GM18868 (cell line): ENCODE data around the gene DNAH6.
"Not testable (repeated sequence)": the region's sequence is repeated elsewhere in the genome, so short reads cannot be mapped to it uniquely, and the experiment has no call there.

Experiments
- ATAC-seq: cut with Tn5 transposase; IDR thresholded peaks from one replicate; pipeline ENCODE4 v1.9.1; 2021; ENCODE audit warnings: mild to moderate bottlenecking, moderate library complexity; ENCODE audit not compliant: unreplicated experiment

Gene DNAH6

GRCh38 chr2:84496386-84496785, 19.9 kb upstream of the DNAH6 start:
- ATAC-seq, result no peak

- ATAC-seq, result no peak
Observed at GRCh38 chr2:84497285-84497684, 19.0 kb upstream of the DNAH6 start.

- no peak for ATAC-seq
Observed at GRCh38 chr2:84498150-84498799, 18.0 kb upstream of the DNAH6 start.

GRCh38 chr2:84511024-84511423, 5.3 kb upstream of the DNAH6 start:
- not testable (repeated sequence) for ATAC-seq

GRCh38 chr2:84515788-84516187, 510 bp upstream of the DNAH6 start:
- no peak for ATAC-seq

- peak; percentile 49 for ATAC-seq
Observed at GRCh38 chr2:84519332-84519957, 3.1 kb downstream of the DNAH6 start.

GRCh38 chr2:84526562-84526961, 10.3 kb downstream of the DNAH6 start:
- ATAC-seq, result no peak

GRCh38 chr2:84527137-84528129, 11.1 kb downstream of the DNAH6 start:
- ATAC-seq, result no peak

GRCh38 chr2:84532291-84532690, 16.0 kb downstream of the DNAH6 start:
- no peak for ATAC-seq

GRCh38 chr2:84534225-84534624, 17.9 kb downstream of the DNAH6 start:
- no peak for ATAC-seq

GRCh38 chr2:84537251-84537650, 21.0 kb downstream of the DNAH6 start:
- ATAC-seq, result no peak

GRCh38 chr2:84539729-84540128, 23.4 kb downstream of the DNAH6 start:
- ATAC-seq, result no peak

- no peak for ATAC-seq
Observed at GRCh38 chr2:84545005-84545404, 28.7 kb downstream of the DNAH6 start.

- ATAC-seq, result no peak
Observed at GRCh38 chr2:84546551-84546950, 30.3 kb downstream of the DNAH6 start.

GRCh38 chr2:84548303-84548702, 32.0 kb downstream of the DNAH6 start:
- ATAC-seq, result no peak

GRCh38 chr2:84550916-84551315, 34.6 kb downstream of the DNAH6 start:
- no peak for ATAC-seq

GRCh38 chr2:84551526-84551925, 35.2 kb downstream of the DNAH6 start:
- not testable (repeated sequence) for ATAC-seq

GRCh38 chr2:84556190-84556589, 39.9 kb downstream of the DNAH6 start:
- peak; percentile 98 for ATAC-seq

- no peak for ATAC-seq
Observed at GRCh38 chr2:84559838-84560237, 43.5 kb downstream of the DNAH6 start.

GRCh38 chr2:84579661-84580060, 63.4 kb downstream of the DNAH6 start:
- ATAC-seq, result no peak

- ATAC-seq, result no peak
Observed at GRCh38 chr2:84603911-84604310, 87.6 kb downstream of the DNAH6 start.

GRCh38 chr2:84613082-84613481, 96.8 kb downstream of the DNAH6 start:
- ATAC-seq, result no peak
